K562 (cell line): ENCODE measurements around the gene NOTCH1. TPM values are rescaled to one million over a fixed set of nuclear protein-coding genes. Genes with fewer than 3 reads are reported as not detected.

Experiments
- ARID3B ChIP-seq: fragments of 250-450 bp; sonication (Bioruptor Pico); IDR thresholded peaks from 2 replicates; pipeline ENCODE4 v1.4.0; 2020; ENCODE audit warnings: borderline replicate concordance
- CREB5 ChIP-seq: fragments of 250-450 bp; sonication (Bioruptor Pico); IDR thresholded peaks from 2 replicates; pipeline ENCODE4 v1.5.0; 2020; ENCODE audit warnings: mild to moderate bottlenecking
- ERF ChIP-seq: fragments of 450-650 bp; formaldehyde crosslinking; IDR thresholded peaks from 2 replicates; pipeline ENCODE4 v1.4.0; 2020; ENCODE audit warnings: mild to moderate bottlenecking, mixed read lengths
- HNRNPUL1 ChIP-seq: fragments of 200-400 bp; formaldehyde crosslinking; IDR thresholded peaks from 2 replicates; pipeline ENCODE4 v1.6.1; 2017; ENCODE audit warnings: low read length
- MCM7 ChIP-seq, 2 experiments: fragments of 450-650 bp; IDR thresholded peaks; 2 replicates each; pipeline ENCODE4 v1.6.1; 2016 to 2018
- POLR2AphosphoS2 ChIP-seq: IDR thresholded peaks from 2 replicates; pipeline ENCODE4 v1.6.1; 2012; ENCODE audit warnings: low read length, improper control_type of control experiment
- PREB ChIP-seq: sonication (generic); formaldehyde crosslinking; IDR thresholded peaks from 2 replicates; pipeline ENCODE4 v1.8.1; 2023; ENCODE audit warnings: mild to moderate bottlenecking, missing genetic modification reagents
- RAD51 ChIP-seq: fragments of 450-650 bp; IDR thresholded peaks from 2 replicates; pipeline ENCODE4 v1.7.1; 2016; ENCODE audit warnings: low read depth, mild to moderate bottlenecking, borderline replicate concordance
- RBM17 ChIP-seq: fragments of 200-400 bp; formaldehyde crosslinking; IDR thresholded peaks from 2 replicates; pipeline ENCODE4 v1.6.1; 2017; ENCODE audit warnings: low read depth, mild to moderate bottlenecking, low read length, borderline replicate concordance
- SIRT6 ChIP-seq: IDR thresholded peaks from one replicate; pipeline ENCODE4 v1.6.1; 2012; ENCODE audit warnings: low read depth, mild to moderate bottlenecking, control low read depth, inconsistent platforms, low read length, moderate library complexity
- UBTF ChIP-seq, 2 experiments: IDR thresholded peaks; 2 replicates each; pipeline ENCODE4 v1.6.1; 2012; ENCODE audit warnings: improper control_type of control experiment in 2 of 2, low read depth in 2 of 2, low read length in 2 of 2, borderline replicate concordance in 1 of 2
- YBX1 ChIP-seq: fragments of 450-650 bp; IDR thresholded peaks from 2 replicates; pipeline ENCODE4 v1.7.1; 2016; ENCODE audit warnings: mild to moderate bottlenecking
- YY1 ChIP-seq, 3 experiments: IDR thresholded peaks; 2 replicates each; pipeline ENCODE4 v1.6.1; 2011; ENCODE audit warnings: low read length in 2 of 3, mild to moderate bottlenecking in 2 of 3, moderate library complexity in 2 of 3, borderline replicate concordance in 1 of 3, control low read depth in 1 of 3, low read depth in 1 of 3; ENCODE audit not compliant: insufficient read depth in 3 of 3, insufficient replicate concordance in 2 of 3, control insufficient read depth in 1 of 3, insufficient read length in 1 of 3; ENCODE audit errors: extremely low read depth in 1 of 3
- ZNF232 ChIP-seq: sonication (generic); formaldehyde crosslinking; IDR thresholded peaks from 2 replicates; pipeline ENCODE4 v1.8.0; 2022; ENCODE audit warnings: mild to moderate bottlenecking, missing genetic modification reagents
- ZNF76 ChIP-seq: fragments of 250-450 bp; sonication (Bioruptor Pico); IDR thresholded peaks from 2 replicates; pipeline ENCODE4 v1.4.0; 2020; ENCODE audit warnings: mild to moderate bottlenecking, moderate library complexity, borderline replicate concordance
- polyA plus RNA-seq, 8 experiments: library from polyadenylated mRNA; depleted of rRNA in 4 of 8; stranded (reverse) in 5 of 8; unstranded in 3 of 8; fragments of >200 nt; fragmentation: Nextera tagmentation in 2 of 8; fragmentation: Illumina TruSeq in 1 of 8; extraction: Ambion mirVana in 2 of 8; extraction: Trizol in 1 of 8; gene quantifications; 2 replicates each; pipeline versions ENCODE4 v1.2.1 to v1.2.3, GENCODE V29; 2011 to 2014; ENCODE audit warnings: inconsistent platforms in 1 of 8, missing spikeins in 1 of 8
- total RNA-seq, 7 experiments: library from RNA; depleted of rRNA in 6 of 7; stranded (reverse); fragments of >200 nt in 6 of 7; fragmentation: Illumina TruSeq in 2 of 7; extraction: Trizol in 2 of 7; gene quantifications; 2 replicates each; pipeline versions ENCODE4 v1.2.1 to v1.2.3, GENCODE V29; 2011 to 2021; ENCODE audit warnings: low replicate concordance in 1 of 7

NOTCH1 gene
- total and polyA plus RNA-seq, 9 of the 15 experiments (the other 6 are each of a cell fraction or from before 2014, with no cell fraction given): 0.03 to 31.4 (median 2.3) TPM

- peak in 1 of 3 experiments; percentile 40 for TF ChIP-seq YY1 (IDR thresholded peaks at IDR 0.05; ENCODE audit: borderline replicate concordance in 1 of 3, control insufficient read depth in 1 of 3, extremely low read depth in 1 of 3, insufficient read depth in 3 of 3, insufficient read length in 1 of 3, insufficient replicate concordance in 2 of 3, low read depth in 1 of 3, low read length in 2 of 3)
- no peak for TF ChIP-seq PREB (CRISPR knock-in tag)
- no peak for TF ChIP-seq POLR2AphosphoS2
- peak in 1 of 2 experiments; percentile 77; a peak in 1 of 4 replicates for TF ChIP-seq UBTF (IDR thresholded peaks at IDR 0.05; ENCODE audit: borderline replicate concordance in 1 of 2, low read depth in 2 of 2, low read length in 2 of 2)
- no peak for TF ChIP-seq ARID3B (CRISPR knock-in tag)
- TF ChIP-seq CREB5 (CRISPR knock-in tag): no peak
- TF ChIP-seq MCM7 (IDR thresholded peaks at IDR 0.05): no peak
- no peak for TF ChIP-seq RBM17
- TF ChIP-seq SIRT6: no peak
- no peak for TF ChIP-seq ZNF232
- peak; percentile 77; the same call in 1 of the 2 replicates for TF ChIP-seq ERF (CRISPR knock-in tag)
- TF ChIP-seq HNRNPUL1: no peak
- TF ChIP-seq YBX1: no peak
- TF ChIP-seq ZNF76: peak; percentile 29; the same call in 1 of the 2 replicates
- TF ChIP-seq RAD51: no peak
Measured at GRCh38 chr9:136587145-136587943, 41.5 kb upstream of the NOTCH1 start (continued).
